ENCODE measurements around the gene PABPN1. TPM values are rescaled to one million over a fixed set of nuclear protein-coding genes. Genes with fewer than 3 reads are reported as not detected.

The PABPN1 gene
- total RNA-seq, 2 donors from 2014 or later: 44.8 to 54.9 TPM

DNA sequence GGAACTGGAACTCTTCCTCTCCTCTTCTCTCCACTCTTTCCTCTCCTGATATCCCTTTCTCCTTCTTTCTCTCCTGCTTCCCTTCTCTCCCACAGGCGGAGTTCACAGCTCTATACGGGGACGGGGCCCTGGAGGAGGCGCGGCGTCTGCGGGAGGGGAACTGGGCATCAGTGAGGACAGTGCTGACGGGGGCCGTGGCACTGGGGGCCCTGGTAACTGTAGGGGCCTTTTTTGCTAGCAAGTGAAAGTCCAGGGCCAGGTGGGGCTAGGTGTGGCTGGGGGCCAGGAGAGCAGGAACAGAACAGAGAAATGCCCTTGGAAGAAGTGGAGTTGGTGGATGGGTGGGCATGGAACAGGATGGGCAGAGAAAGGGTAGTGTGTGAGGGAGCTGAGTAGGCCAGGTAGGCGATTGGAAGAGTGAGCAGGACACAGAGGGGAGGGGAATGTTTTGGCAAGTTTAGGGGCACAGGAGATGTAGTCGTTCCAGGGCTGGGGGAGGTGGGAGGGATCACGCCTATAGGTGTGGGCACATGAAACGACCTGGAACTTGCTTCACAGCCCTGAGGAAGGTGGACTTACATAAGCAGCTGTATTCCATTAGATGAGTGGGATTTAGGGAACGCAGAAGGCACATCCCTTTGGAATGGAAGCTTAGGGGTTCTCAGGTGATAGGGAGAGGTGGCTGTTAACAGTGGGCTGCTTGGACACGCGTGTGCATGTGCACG, 12.4 kb upstream of the PABPN1 start:
- Histone ChIP-seq H3K36me3 (peaks cover 16% of the 10 kb centered on the region), H3K27ac (no peak overlapping the region), H3K4me3 (no peak overlapping the region), H3K4me1 (ENCODE audit: control insufficient read depth in 1 of 2, low read depth in 2 of 2) (peaks cover 22 to 39% of the 10 kb centered on the region in 2 donors), H3K27me3 (replicated peaks; ENCODE audit: insufficient read depth) (no peaks in the 10 kb centered on the region), H3K9me3 (no peaks in the 10 kb centered on the region)
- TF ChIP-seq CTCF (IDR thresholded peaks at IDR 0.05): no peak
- ATAC-seq (ENCODE audit: insufficient number of reproducible peaks, low FRiP score, low read depth) (no peak), DNase-seq (ENCODE audit: low spot score) (no peak)

- Histone ChIP-seq H3K27ac (no peak overlapping the region), H3K27me3 (replicated peaks; ENCODE audit: insufficient read depth) (no peaks in the 10 kb centered on the region), H3K9me3 (no peaks in the 10 kb centered on the region), H3K4me3 (no peak overlapping the region), H3K36me3 (peaks cover 16% of the 10 kb centered on the region), H3K4me1 (ENCODE audit: control insufficient read depth in 1 of 2, low read depth in 2 of 2) (peaks cover 22 to 39% of the 10 kb centered on the region in 2 donors)
- DNase-seq (ENCODE audit: low spot score) (no peak), ATAC-seq (ENCODE audit: insufficient number of reproducible peaks, low FRiP score, low read depth) (no peak)
- no peak for TF ChIP-seq CTCF (IDR thresholded peaks at IDR 0.05)
Measured at GRCh38 chr14:23310546-23310945, 10.7 kb upstream of the PABPN1 start.

DNA sequence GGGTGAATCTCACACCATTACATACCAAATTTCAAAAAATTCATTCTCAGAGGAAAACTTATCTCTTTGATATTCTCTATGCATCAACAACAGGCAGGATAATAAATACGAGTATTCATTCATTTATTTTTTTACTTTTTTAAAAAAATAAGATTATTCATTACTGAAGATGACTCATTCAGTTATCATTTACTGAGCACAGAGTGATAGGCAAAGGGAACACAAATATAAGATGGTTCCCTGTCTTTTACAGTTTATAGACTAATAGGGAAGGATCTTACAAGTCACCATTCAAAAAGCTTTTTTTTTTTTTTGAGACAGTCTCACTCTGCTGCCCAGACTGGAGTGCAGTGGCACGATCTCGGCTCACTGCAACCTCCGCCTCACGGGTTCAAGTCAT, 5.0 kb upstream of the PABPN1 start:
- DNase-seq (ENCODE audit: low spot score) (no peak), ATAC-seq (ENCODE audit: insufficient number of reproducible peaks, low FRiP score, low read depth) (no peak)
- Histone ChIP-seq H3K9me3 (no peaks in the 10 kb centered on the region), H3K4me3 (no peak overlapping the region), H3K36me3 (peaks cover 7% of the 10 kb centered on the region), H3K27ac (no peak overlapping the region), H3K4me1 (ENCODE audit: control insufficient read depth in 1 of 2, low read depth in 2 of 2) (peaks cover 0 to 8% of the 10 kb centered on the region in 2 donors), H3K27me3 (replicated peaks; ENCODE audit: insufficient read depth) (no peaks in the 10 kb centered on the region)
- TF ChIP-seq CTCF (IDR thresholded peaks at IDR 0.05): no peak

- no peak for TF ChIP-seq CTCF (IDR thresholded peaks at IDR 0.05)
- H3K4me3 ChIP-seq: peak overlapping the region; percentile 69
- H3K27me3 ChIP-seq (replicated peaks; ENCODE audit: insufficient read depth): no peaks in the 10 kb centered on the region
- ATAC-seq (ENCODE audit: insufficient number of reproducible peaks, low FRiP score, low read depth) (no peak), DNase-seq (ENCODE audit: low spot score) (no peak)
- peaks cover 17% of the 10 kb centered on the region for H3K36me3 ChIP-seq
- H3K27ac ChIP-seq: peak overlapping the region; percentile 93 to 96
- peaks cover 8 to 18% of the 10 kb centered on the region in 2 donors for H3K4me1 ChIP-seq (ENCODE audit: control insufficient read depth in 1 of 2, low read depth in 2 of 2)
- H3K9me3 ChIP-seq: no peaks in the 10 kb centered on the region
Measured at GRCh38 chr14:23319746-23320583, 1.3 kb upstream of the PABPN1 start.
